ENCODE results near the gene ALDH1L1.

ALDH1L1 gene

GRCh38 chr3:126133606-126134005 is 46.8 kb downstream of the ALDH1L1 start:
- no peak for DNase-seq (ENCODE audit: low read depth)

- no peak for DNase-seq (ENCODE audit: low read depth)
Measured at GRCh38 chr3:126132751-126133511, 47.5 kb downstream of the ALDH1L1 start.

- no peak for DNase-seq (ENCODE audit: low read depth)
Measured at GRCh38 chr3:126131881-126132750, 48.3 kb downstream of the ALDH1L1 start.

- DNase-seq (ENCODE audit: low read depth) = no peak
Measured at GRCh38 chr3:126130981-126131745, 49.2 kb downstream of the ALDH1L1 start.

- DNase-seq (ENCODE audit: low read depth) = no peak
Measured at GRCh38 chr3:126130081-126130855, 50.1 kb downstream of the ALDH1L1 start.

- no peak for DNase-seq (ENCODE audit: low read depth)
Measured at GRCh38 chr3:126129398-126129891, 50.9 kb downstream of the ALDH1L1 start.

- DNase-seq (ENCODE audit: low read depth) = no peak
Measured at GRCh38 chr3:126128504-126129397, 51.6 kb downstream of the ALDH1L1 start.

GRCh38 chr3:126127904-126128303 is 52.5 kb downstream of the ALDH1L1 start:
- DNase-seq (ENCODE audit: low read depth) = no peak

- no peak for DNase-seq (ENCODE audit: low read depth)
Measured at GRCh38 chr3:126127452-126127851, 52.9 kb downstream of the ALDH1L1 start.

- no peak for DNase-seq (ENCODE audit: low read depth)
Measured at GRCh38 chr3:126126811-126127431, 53.5 kb downstream of the ALDH1L1 start.

GRCh38 chr3:126126286-126126685 is 54.1 kb downstream of the ALDH1L1 start:
- no peak for DNase-seq (ENCODE audit: low read depth)

- DNase-seq (ENCODE audit: low read depth) = no peak
Measured at GRCh38 chr3:126125781-126126251, 54.6 kb downstream of the ALDH1L1 start.

GRCh38 chr3:126125341-126125740 is 55.0 kb downstream of the ALDH1L1 start:
- no peak for DNase-seq (ENCODE audit: low read depth)

- no peak for DNase-seq (ENCODE audit: low read depth)
Measured at GRCh38 chr3:126124896-126125295, 55.5 kb downstream of the ALDH1L1 start.

- no peak for DNase-seq (ENCODE audit: low read depth)
Measured at GRCh38 chr3:126124148-126124868, 56.1 kb downstream of the ALDH1L1 start.

- DNase-seq (ENCODE audit: low read depth) = no peak
Measured at GRCh38 chr3:126121632-126122031, 58.8 kb downstream of the ALDH1L1 start.

GRCh38 chr3:126121074-126121473 is 59.3 kb downstream of the ALDH1L1 start:
- DNase-seq (ENCODE audit: low read depth) = no peak

- DNase-seq (ENCODE audit: low read depth) = no peak
Measured at GRCh38 chr3:126119976-126120375, 60.4 kb downstream of the ALDH1L1 start.

- no peak for DNase-seq (ENCODE audit: low read depth)
Measured at GRCh38 chr3:126119008-126119675, 61.2 kb downstream of the ALDH1L1 start.
